Fibroblast of lung (primary cell): ENCODE results near the gene PDIA2.

Experiments used
- EZH2 ChIP-seq: IDR thresholded peaks from 2 replicates; pipeline ENCODE4 v1.5.1; 2012; ENCODE audit warnings: low read length, control low read depth, mild to moderate bottlenecking; ENCODE audit errors: missing control alignments
- TF ChIP-seq, protein P1 (sequence below), 2 donors: IDR thresholded peaks in 1 of 2; conservative IDR thresholded peaks in 1 of 2; 1 replicate in 1 of 2; 2 replicates in 1 of 2; pipeline ENCODE4 v1.5.1; 2011 to 2012; ENCODE audit warnings: low read length in 2 of 2, control low read depth in 1 of 2, inconsistent platforms in 1 of 2, low read depth in 1 of 2, mild to moderate bottlenecking in 1 of 2

DNA sequence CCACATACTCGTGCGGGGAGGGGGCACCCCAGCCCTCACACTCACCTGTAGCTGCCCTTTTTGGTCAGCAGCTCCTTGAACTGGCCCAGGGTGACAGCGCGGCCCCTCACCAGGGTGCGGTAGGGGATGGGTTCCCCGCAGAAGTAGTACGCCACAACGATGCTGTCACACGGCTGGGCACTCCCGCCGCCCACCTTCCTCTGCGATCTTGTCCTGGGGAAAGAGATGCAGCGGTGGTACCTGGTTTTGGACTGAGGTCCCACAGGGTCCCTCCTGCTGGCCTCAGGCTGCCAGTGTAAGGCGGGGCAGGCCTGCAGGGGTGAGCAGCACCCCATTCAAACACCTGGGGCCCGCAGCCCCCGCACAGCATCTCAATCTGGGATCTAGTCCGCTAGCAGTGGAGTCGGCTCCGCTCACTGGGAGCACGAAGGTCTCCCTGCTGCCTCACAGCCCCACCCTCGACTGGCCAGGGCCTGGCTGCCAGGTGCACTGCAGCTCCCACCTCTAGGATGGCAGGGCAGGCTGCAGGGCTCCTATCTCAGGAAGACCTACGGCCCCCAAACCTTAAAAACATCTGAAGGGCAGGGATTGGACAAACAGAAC lies 6.5 kb downstream of the PDIA2 start:
- TF ChIP-seq, protein P1, sequence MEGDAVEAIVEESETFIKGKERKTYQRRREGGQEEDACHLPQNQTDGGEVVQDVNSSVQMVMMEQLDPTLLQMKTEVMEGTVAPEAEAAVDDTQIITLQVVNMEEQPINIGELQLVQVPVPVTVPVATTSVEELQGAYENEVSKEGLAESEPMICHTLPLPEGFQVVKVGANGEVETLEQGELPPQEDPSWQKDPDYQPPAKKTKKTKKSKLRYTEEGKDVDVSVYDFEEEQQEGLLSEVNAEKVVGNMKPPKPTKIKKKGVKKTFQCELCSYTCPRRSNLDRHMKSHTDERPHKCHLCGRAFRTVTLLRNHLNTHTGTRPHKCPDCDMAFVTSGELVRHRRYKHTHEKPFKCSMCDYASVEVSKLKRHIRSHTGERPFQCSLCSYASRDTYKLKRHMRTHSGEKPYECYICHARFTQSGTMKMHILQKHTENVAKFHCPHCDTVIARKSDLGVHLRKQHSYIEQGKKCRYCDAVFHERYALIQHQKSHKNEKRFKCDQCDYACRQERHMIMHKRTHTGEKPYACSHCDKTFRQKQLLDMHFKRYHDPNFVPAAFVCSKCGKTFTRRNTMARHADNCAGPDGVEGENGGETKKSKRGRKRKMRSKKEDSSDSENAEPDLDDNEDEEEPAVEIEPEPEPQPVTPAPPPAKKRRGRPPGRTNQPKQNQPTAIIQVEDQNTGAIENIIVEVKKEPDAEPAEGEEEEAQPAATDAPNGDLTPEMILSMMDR (conservative IDR thresholded peaks at IDR 0.05 in 1 of 2, IDR thresholded peaks at IDR 0.05 in 1 of 2; ENCODE audit: low read depth in 1 of 2, low read length in 2 of 2), result no peak
- TF ChIP-seq EZH2, result no peak
